Breast epithelium (tissue), 4 donors: ENCODE data around the gene PSG7. TPM values are rescaled to one million over a fixed set of nuclear protein-coding genes. Genes with fewer than 3 reads are reported as not detected.
A peak's percentile ranks its signal among the peaks of the same experiment; 100 is the strongest.
"Not testable (repeated sequence)": the region's sequence is repeated elsewhere in the genome, so short reads cannot be mapped to it uniquely, and the experiment has no call there.

Experiments used
- DNase-seq, 2 donors: peaks; one replicate each; pipeline ENCODE4 v3.0.0-alpha.2; 2019; ENCODE audit warnings: low spot score in 2 of 2
- H3K27ac ChIP-seq, 2 donors: fragments of 200-600 bp; sonication (generic) in 1 of 2; one replicate each; pipeline ENCODE4 v1.5.1; 2016 to 2019; ENCODE audit warnings: mild to moderate bottlenecking in 1 of 2
- H3K27me3 ChIP-seq, 2 donors: fragments of 200-600 bp; sonication (generic) in 1 of 2; one replicate each; pipeline versions ENCODE4 v1.5.1 to v1.6.0; 2017 to 2019; ENCODE audit warnings: control low read depth in 1 of 2, mild to moderate bottlenecking in 1 of 2
- H3K36me3 ChIP-seq: fragments of 200-600 bp; one replicate; pipeline ENCODE4 v1.5.1; 2019
- H3K4me1 ChIP-seq, 2 donors: fragments of 200-600 bp; sonication (generic); one replicate each; pipeline ENCODE4 v1.5.1; 2016 to 2019; ENCODE audit warnings: control low read depth in 1 of 2
- H3K4me3 ChIP-seq, 3 donors: fragments of 200-600 bp; sonication (generic); 1 replicate in 2 of 3; 2 replicates in 1 of 3; pipeline ENCODE4 v1.5.1; 2016 to 2019; ENCODE audit warnings: mild to moderate bottlenecking in 3 of 3, moderate library complexity in 2 of 3
- H3K9me3 ChIP-seq, 2 donors: fragments of 200-600 bp; sonication (generic) in 1 of 2; one replicate each; pipeline ENCODE4 v1.5.1; 2016 to 2019; ENCODE audit warnings: control low read depth in 1 of 2
- POLR2A ChIP-seq: fragments of 450-650 bp; IDR thresholded peaks from one replicate; pipeline ENCODE4 v1.6.1; 2016; ENCODE audit warnings: antibody characterized with exemption, mild to moderate bottlenecking, moderate library complexity
- POLR2AphosphoS5 ChIP-seq, 3 donors: sonication (generic); formaldehyde crosslinking; IDR thresholded peaks; one replicate each; pipeline ENCODE4 v1.6.1; 2017; ENCODE audit warnings: antibody characterized with exemption in 3 of 3
- intact Hi-C: fragments of 100-400 bp; cut with DNase I; formaldehyde crosslinking; loops from one replicate; pipeline ENCODE4 v1.15.1; 2023; ENCODE audit warnings: low total_unique reads
- total RNA-seq, 3 donors: library from RNA; depleted of rRNA; stranded (reverse); fragments of >200 nt; gene quantifications; one replicate each; pipeline ENCODE4 v1.1.0, GENCODE V29; 2016
- TF ChIP-seq, protein P1 (sequence below), 3 donors: fragments of 450-650 bp; IDR thresholded peaks; one replicate each; pipeline ENCODE4 v1.5.1; 2016 to 2017; ENCODE audit warnings: antibody characterized with exemption in 3 of 3, mild to moderate bottlenecking in 3 of 3, moderate library complexity in 3 of 3

PSG7 gene
- total RNA-seq, 3 donors from 2014 or later, result not detected

GRCh38 chr19:42879613-42880012 lies 57.4 kb downstream of the PSG7 start, which contains the start of gene PSG1:
TSS of gene PSG1 (minus strand) at chr19:42879713. CDS start at chr19:42879581, 132 bp downstream.
- no peak for DNase-seq
- no peaks in the 10 kb centered on the region for H3K9me3 ChIP-seq
- intact Hi-C loops, result no loop called here
- no peak for TF ChIP-seq POLR2A
- TF ChIP-seq, protein P1, sequence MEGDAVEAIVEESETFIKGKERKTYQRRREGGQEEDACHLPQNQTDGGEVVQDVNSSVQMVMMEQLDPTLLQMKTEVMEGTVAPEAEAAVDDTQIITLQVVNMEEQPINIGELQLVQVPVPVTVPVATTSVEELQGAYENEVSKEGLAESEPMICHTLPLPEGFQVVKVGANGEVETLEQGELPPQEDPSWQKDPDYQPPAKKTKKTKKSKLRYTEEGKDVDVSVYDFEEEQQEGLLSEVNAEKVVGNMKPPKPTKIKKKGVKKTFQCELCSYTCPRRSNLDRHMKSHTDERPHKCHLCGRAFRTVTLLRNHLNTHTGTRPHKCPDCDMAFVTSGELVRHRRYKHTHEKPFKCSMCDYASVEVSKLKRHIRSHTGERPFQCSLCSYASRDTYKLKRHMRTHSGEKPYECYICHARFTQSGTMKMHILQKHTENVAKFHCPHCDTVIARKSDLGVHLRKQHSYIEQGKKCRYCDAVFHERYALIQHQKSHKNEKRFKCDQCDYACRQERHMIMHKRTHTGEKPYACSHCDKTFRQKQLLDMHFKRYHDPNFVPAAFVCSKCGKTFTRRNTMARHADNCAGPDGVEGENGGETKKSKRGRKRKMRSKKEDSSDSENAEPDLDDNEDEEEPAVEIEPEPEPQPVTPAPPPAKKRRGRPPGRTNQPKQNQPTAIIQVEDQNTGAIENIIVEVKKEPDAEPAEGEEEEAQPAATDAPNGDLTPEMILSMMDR (IDR thresholded peaks at IDR 0.05), result no peak
- no peak for TF ChIP-seq POLR2AphosphoS5 (IDR thresholded peaks at IDR 0.05)
- H3K36me3 ChIP-seq, result no peaks in the 10 kb centered on the region
- no peaks in the 10 kb centered on the region for H3K4me1 ChIP-seq
- no peak within 1 kb of the TSS for H3K4me3 ChIP-seq
- no peaks in the 10 kb centered on the region for H3K27me3 ChIP-seq
- no peak within 1 kb of the TSS for H3K27ac ChIP-seq

DNA sequence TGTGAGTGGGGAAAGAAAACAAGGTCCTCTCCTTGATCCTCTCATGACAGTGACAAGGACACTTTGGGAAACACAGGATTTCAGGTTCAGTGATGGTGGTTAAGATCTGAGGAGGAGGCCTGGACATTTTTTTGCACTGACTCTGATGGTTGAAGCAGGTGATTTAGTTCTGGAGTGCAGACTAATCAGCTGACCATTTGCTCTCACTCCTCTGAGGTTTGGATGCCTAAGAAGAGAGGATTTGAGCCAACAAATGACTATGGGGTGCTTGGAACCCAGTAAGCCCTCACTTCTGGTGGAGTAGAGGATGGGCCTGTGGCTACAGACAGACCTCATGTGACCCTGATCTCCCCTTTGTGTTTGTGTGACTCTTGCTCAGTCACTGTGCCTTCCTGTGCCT lies 60.4 kb downstream of the PSG7 start:
- H3K27me3 ChIP-seq, result not testable (repeated sequence)

DNA sequence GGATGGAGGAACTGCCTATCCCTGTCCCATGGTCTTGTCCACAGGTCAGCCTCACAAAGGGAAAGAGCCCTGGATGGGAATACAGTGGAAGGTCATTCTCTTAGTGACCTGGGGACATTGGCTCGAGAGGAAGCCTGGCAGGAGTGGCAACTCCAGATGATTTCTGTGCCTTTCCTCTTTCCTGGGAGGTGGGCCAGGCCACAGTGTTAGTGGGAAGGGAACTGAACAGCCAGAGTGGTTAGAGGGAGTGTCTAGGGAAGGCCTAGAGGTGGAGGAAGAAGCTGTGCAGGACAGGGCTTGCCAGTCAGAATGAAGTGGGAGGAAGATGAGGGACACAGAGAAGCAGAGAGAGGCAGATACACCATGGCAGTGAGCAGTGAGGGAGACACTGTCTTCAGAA lies 61.1 kb downstream of the PSG7 start:
- H3K4me1 ChIP-seq, H3K9me3 ChIP-seq, H3K36me3 ChIP-seq, DNase-seq, intact Hi-C loops, H3K4me3 ChIP-seq, H3K27me3 ChIP-seq: not testable (repeated sequence)
- H3K27ac ChIP-seq, result peak overlapping the region; percentile 73 to 80

More for the DNA sequence above, 60.4 kb downstream of the PSG7 start:
- intact Hi-C loops, H3K9me3 ChIP-seq, H3K36me3 ChIP-seq, H3K4me3 ChIP-seq, DNase-seq, H3K4me1 ChIP-seq: not testable (repeated sequence)
- peak overlapping the region; percentile 73 to 80 for H3K27ac ChIP-seq

DNA sequence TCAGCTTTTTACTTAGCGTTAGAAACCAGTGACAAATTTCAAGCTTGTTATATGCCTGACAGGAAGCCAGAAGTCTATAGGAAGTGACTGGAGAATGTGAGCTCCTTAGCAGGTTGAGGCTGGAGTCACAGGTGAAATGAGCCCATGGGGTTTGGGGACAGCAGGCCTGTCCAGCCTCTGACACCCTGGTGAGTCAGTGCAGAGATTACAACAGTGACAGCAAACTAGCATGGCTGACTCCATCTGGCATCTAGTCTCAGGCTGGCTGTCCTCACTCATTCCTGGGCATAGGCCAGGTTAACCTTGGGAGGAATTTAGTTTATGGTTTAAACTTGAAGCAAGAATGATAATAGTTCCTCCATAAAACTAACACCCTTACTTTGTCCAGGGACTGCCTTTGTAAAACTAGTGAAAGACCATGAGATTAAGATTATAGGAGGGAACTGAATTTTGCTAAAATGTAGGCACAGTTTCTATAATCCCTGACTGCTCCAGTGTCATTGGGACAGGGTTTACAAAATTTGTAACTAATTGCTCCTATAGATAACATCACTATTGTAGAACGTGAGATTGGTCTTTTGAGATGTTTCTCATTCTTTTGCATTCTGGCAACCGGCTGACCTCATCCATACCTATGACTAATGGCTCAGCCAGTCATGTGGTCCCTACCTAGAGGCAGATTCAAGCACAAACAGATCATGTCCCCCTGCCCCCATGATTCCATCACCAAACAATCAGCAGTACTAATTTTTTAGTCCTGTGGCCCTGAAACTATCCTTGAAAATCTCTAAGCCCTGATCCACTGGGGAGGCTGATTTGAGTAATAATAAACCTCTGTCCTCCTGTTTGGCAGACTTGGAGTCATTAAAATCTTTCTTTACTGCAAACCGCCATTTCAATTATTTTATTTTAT lies 61.9 kb downstream of the PSG7 start:
- H3K27me3 ChIP-seq, H3K36me3 ChIP-seq, H3K4me1 ChIP-seq, H3K9me3 ChIP-seq, H3K4me3 ChIP-seq, intact Hi-C loops: not testable (repeated sequence)
- peak in 1 of 2 donors; percentile 54 for DNase-seq
- peak overlapping the region; percentile 72 to 73 for H3K27ac ChIP-seq

DNA sequence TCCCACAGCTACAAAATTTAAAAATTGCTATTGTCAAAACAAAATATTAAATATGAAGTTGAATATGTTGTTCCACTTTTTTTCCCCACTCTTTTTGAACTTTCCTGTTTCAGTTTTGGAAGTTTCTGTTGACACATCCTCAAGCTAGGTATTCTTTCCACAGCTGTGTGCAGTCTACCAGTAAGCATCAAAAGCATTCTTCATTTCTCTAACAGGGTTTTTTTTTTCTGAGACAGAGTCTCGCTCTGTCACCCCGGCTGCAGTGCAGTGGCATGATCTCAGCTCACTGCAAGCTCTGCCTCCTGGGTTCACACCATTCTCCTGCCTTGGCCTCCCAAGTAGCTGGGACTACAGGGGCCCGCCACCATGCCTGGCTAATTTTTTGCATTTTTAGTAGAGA lies 62.9 kb downstream of the PSG7 start:
- H3K27me3 ChIP-seq, DNase-seq, H3K4me1 ChIP-seq, intact Hi-C loops, H3K9me3 ChIP-seq, H3K36me3 ChIP-seq, H3K4me3 ChIP-seq: not testable (repeated sequence)
- H3K27ac ChIP-seq, result peak overlapping the region; percentile 60 to 72

Other genes starting within 250 kb of the PSG7 start
- not detected for gene PSG3, start 196.7 kb downstream of the PSG7 start, total RNA-seq
- not detected for gene PSG8, start 171.5 kb downstream of the PSG7 start, total RNA-seq
- gene PSG1, start 57.5 kb downstream of the PSG7 start, total RNA-seq, result not detected
- not detected for gene PSG6, start 19.3 kb downstream of the PSG7 start, total RNA-seq
- not detected for gene PSG11, start 89.3 kb upstream of the PSG7 start, total RNA-seq
- not detected for gene PSG2, start 145.5 kb upstream of the PSG7 start, total RNA-seq
- gene PSG5, start 249.3 kb upstream of the PSG7 start, total RNA-seq, result not detected